Daoy (cell line): Measurements from ENCODE around the gene SURF2. TPM values are rescaled to one million over a fixed set of nuclear protein-coding genes. Genes with fewer than 3 reads are reported as not detected.

Source experiments
- DNase-seq: peaks from one replicate; pipeline ENCODE4 v3.0.0-alpha.2; 2015; ENCODE audit warnings: low read depth
- total RNA-seq: library from RNA; depleted of rRNA; stranded (reverse); fragments of >200 nt; shearing (Covaris generic); gene quantifications from 2 replicates; pipeline ENCODE4 v1.2.3, GENCODE V29; 2014; rRNA removed

Gene SURF2
- total RNA-seq, 1 experiment from 2014 or later, result 82.3 TPM

DNA sequence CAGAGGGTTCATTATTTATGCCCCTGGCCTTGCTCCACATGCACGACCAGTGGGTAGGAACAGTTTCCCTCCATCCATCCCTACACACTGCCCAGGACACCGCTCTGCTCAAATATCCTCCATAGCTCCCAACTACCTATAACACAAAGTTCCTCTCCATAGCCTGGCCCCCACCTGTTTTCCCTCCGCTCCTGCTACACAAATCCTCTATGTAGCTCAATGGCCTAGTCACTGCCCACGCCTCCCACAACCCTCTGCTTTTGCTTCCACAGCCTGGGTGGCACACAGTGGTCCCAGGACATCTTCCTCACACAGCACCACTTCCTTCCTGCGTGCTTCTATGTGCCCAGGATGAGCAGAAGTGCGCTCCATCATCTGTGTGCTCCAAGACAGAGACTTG is 41.0 kb downstream of the SURF2 start:
- DNase-seq, result no peak

DNA sequence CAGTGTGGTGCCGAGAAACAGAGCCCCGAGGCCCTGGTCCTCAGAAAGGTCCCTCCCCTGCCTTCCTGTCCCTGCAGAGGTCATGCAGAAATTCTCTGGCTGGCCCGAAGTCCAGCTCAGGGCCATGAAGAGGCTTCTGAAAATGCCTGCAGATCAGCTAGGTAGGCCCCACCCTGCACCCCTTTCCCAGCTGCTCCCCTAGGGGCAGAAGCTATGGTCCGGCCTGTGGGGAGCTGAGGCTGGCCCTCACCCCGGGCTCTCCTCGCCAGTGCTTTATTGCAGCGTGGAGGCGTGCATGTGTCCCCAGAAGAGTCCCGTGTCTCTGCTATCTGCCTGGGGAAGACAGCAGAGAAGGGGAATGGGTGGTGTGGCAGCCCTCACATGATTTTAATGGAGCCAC is 41.5 kb downstream of the SURF2 start:
- DNase-seq, result no peak

DNA sequence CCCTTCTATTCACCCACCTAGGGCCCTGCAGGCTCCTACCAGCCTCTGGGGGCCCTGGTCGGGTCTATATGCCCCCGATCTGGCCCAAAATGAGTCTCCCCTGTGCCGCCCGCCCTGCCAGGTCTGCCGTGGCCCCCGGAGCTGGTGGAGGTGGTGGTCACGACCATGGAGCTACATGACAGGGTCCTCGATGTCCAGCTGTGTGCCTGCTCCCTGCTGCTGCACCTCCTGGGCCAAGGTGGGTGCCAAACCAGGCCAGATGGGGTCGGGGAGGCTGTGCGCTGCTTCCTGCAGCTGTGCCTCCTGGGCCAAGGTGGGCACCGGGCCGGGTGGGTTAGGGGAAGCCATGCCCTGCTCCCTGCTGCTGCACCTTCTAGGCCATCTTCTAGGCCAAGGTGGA is 43.9 kb downstream of the SURF2 start:
- DNase-seq, result no peak

DNA sequence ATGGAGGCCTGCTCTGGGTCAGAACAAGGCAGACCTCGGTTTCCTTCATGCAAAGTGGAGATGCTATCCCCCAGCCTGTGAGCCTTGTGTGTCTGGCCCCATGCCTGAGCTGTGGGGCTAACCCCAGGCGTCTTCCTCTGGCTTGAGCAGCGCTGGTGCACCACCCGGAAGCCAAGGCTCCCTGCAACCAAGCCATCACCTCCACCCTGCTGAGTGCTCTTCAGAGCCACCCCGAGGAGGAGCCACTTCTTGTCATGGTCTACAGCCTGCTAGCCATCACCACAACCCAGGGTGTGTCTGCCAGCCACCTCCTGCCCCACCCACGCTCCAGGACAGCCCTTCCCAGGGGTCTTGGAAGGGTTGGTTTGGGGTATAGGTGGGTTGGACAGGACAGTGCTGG is 45.2 kb downstream of the SURF2 start:
- DNase-seq, result no peak

DNA sequence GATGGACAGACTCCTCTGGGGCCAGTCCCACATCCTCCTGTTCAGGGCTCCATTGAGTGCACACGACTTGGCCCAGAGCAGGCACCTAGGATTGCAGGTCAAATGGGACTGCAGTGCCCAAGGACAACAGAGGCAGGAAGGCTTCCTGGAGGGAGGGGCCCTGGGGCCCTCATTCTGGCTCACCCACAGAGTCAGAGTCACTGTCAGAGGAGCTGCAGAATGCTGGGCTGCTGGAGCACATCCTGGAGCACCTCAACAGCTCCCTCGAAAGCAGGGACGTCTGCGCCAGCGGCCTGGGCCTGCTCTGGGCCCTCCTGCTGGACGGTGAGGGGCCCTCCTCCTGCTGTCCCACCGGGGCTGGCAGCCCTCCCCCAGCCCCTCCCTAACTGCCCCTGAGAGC is 46.3 kb downstream of the SURF2 start:
- DNase-seq, result no peak

DNA sequence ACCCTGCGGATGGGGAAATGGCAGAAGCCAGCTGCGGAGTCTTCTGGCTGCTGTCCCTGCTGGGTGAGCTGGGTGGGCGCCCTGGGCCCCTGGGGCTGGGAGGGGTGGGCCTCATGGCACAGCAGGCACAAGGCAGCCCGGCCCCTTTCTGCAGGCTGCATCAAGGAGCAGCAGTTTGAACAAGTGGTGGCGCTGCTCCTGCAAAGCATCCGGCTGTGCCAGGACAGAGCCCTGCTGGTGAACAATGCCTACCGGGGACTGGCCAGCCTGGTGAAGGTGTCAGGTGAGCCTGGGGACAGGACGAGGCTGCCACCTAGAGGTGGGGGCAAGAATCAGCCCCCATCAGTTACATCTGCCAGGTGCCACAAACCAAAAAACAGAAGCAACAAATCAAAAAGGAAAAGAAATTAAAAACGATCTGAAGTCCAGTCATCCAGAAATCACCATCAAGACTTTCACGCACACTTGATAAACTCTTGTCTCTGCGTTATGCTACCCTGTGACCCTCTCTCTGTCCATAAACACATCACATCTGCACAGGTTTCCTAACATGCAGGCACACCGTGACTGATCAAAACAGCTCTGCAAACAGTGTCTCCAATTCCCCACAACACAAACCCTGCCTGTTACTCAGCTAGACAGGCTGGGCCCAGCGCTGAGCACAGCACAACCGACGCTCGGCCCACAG is 47.6 kb downstream of the SURF2 start:
- DNase-seq, result peak; percentile 49

DNA sequence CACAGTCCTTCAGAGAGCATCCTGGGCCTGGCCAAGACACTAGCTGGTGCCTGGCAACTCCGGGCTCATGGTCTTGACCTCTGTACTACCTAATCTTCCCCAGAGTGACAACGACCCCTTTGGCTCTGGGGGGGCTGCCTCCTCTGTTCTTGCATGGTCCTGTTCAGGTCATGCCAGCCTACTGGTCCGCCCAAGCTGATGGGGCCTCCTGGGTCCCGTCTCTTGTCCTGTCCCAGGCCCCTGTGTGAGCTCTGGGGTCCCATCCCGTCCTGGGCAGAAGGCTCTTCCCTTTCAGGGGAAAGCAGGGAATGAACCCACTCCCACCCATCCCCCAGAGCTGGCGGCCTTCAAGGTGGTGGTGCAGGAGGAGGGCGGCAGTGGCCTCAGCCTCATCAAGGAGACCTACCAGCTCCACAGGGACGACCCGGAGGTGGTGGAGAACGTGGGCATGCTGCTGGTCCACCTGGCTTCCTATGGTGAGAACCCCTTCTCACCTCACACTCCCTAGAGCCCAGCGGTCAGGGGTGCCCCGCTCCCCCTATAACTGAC is 48.2 kb downstream of the SURF2 start:
- DNase-seq, result no peak

DNA sequence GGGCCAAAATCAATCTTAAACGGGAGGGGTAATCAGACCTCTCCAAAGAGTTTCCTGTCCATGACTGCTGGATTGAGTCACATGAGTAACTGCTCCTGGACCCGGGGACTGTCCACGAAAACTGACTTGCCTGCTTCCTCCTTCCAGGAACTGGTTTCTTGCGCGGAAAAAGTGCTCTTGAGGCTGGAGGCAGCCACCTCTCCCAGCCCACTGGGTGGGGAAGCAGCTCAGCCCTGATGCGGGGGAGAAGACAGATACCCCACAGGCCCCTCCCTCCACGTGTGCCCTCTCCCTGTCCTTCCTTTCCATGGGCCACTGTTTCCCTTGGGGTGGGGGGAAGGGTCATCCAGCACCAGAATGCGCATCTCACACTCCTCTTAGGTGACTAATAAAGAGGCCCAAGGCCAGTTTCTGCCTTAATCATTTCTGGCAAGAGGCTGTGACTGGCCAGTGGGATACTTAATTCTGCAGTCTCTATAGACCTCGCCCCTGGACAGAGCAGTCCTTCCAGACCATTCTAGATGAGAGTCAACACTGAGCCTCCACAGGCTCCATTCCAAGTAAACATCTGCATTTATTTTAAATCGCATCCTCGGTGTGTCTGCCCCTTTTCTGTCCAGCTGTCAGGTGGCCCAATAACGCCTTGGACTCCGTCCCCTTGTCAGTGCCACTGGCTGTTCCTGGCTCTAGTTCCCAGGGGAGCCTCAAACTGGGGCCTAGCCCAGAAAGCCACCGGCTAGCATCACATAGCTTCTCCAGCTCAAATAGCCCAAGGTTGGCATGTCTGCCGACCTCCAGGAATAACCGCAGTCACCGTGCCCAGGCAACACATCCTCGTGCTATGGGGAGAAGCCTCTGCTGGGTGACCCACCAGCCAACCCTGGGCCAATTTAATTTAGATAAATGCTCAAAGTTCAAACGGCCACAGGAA is 49.4 kb downstream of the SURF2 start:
- DNase-seq, result no peak

DNA sequence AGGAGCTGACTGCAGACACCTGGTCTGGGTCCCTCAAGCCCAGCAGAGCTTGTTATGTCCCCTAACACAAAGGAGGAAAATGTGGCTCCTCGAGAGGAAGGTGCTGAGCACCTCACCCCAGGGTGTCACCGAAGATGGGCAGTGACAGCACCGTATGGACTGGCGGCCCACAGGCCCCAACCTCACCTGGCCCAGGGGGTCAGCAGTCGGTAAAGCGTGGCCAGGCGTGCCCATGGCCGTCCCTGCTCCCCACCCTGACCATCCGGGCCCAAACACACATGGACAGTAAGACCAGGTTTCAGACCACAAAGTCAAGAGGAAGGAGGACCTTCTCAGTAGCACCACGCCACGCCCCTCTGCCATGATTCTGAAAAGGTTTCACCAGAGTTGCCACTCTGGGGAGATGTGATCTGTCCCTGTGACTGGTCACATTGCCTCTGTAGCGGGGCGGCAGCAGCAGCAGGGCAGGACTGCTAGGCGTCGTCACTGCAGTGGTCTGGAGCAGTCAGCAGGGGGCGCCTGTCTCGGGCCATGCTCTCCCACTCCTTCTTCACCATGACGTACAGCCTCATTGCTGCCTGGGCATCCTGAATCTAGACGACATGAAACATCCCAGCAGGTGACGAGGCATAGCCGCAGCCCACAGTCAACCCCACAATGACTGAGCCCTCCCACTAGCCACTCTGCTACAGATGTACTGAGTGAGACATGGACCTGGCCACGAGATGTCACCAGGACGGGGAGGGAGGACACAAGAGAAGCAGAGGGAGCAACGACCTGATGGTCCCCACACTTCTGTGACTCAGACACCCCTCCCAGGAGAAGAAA is 50.3 kb downstream of the SURF2 start:
- DNase-seq, result peak; percentile 86

DNA sequence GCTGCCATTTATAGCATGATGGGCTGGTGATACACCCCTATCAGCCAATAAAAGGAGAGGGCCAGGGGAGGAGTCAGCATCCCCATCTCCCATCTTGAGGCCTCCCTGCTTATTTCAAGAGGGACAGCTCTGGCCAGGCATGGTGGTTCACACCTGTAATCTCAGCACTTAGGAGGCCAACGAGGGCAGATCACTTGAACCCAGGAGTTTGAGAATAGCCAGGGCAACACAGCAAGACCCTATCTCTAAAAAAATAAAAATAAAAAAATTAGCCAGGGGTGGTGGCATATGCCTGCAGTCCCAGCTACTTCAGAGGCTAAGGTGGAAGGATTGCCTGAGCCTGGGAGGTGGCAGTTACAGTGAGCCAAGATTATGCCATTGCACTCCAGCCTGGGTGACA is 51.7 kb downstream of the SURF2 start:
- DNase-seq, result no peak

Other genes with a start within 250 kb of the SURF2 start
- 21.5 and 21.8 TPM in 2 replicates for gene RALGDS, start 235.3 kb upstream of the SURF2 start, total RNA-seq
- 6.4 and 13.9 TPM in 2 replicates for gene GBGT1, start 192.6 kb upstream of the SURF2 start, total RNA-seq
- gene OBP2B, start 147.3 kb upstream of the SURF2 start, total RNA-seq, result not detected in 2 replicates
- gene ABO, start 81.3 kb upstream of the SURF2 start, total RNA-seq, result not detected in 2 replicates
- gene SURF6, start 20.4 kb upstream of the SURF2 start, total RNA-seq, result 33.6 and 52.9 TPM in 2 replicates
- gene MED22, start 8.4 kb upstream of the SURF2 start, total RNA-seq, result 22.0 and 28.2 TPM in 2 replicates
- gene RPL7A, start 8.3 kb upstream of the SURF2 start, total RNA-seq, result 4,321 and 4,992 TPM in 2 replicates
- 46.4 and 57.8 TPM in 2 replicates for gene SURF1, start 63 bp upstream of the SURF2 start, total RNA-seq
- 477 and 493 TPM in 2 replicates for gene SURF4, start 19.5 kb downstream of the SURF2 start, total RNA-seq
- gene STKLD1, start 19.8 kb downstream of the SURF2 start, total RNA-seq, result 0.17 and 1.6 TPM in 2 replicates
- 30.4 and 32.8 TPM in 2 replicates for gene REXO4, start 61.5 kb downstream of the SURF2 start, total RNA-seq
- gene ADAMTS13, start 65.8 kb downstream of the SURF2 start, total RNA-seq, result 0.27 and 1.3 TPM in 2 replicates
- gene CACFD1, start 103.4 kb downstream of the SURF2 start, total RNA-seq, result 2.6 and 3.8 TPM in 2 replicates
- 29.2 and 30.9 TPM in 2 replicates for gene SLC2A6, start 122.5 kb downstream of the SURF2 start, total RNA-seq
- gene MYMK, start 168.4 kb downstream of the SURF2 start, total RNA-seq, result not detected in 2 replicates
- 0.03 TPM in 1 of 2 replicates, not detected in the other for gene ADAMTSL2, start 178.2 kb downstream of the SURF2 start, total RNA-seq